OCI-M2 (cell line): ENCODE results near the gene ICA1L.
"Not testable (repeated sequence)": the region's sequence is repeated elsewhere in the genome, so short reads cannot be mapped to it uniquely, and the experiment has no call there.

ENCODE experiments used
- DNase-seq: peaks from one replicate; lab custom pipeline; 2025; ENCODE audit not compliant: unreplicated experiment; lab: John Stamatoyannopoulos, UW

ICA1L gene

DNA sequence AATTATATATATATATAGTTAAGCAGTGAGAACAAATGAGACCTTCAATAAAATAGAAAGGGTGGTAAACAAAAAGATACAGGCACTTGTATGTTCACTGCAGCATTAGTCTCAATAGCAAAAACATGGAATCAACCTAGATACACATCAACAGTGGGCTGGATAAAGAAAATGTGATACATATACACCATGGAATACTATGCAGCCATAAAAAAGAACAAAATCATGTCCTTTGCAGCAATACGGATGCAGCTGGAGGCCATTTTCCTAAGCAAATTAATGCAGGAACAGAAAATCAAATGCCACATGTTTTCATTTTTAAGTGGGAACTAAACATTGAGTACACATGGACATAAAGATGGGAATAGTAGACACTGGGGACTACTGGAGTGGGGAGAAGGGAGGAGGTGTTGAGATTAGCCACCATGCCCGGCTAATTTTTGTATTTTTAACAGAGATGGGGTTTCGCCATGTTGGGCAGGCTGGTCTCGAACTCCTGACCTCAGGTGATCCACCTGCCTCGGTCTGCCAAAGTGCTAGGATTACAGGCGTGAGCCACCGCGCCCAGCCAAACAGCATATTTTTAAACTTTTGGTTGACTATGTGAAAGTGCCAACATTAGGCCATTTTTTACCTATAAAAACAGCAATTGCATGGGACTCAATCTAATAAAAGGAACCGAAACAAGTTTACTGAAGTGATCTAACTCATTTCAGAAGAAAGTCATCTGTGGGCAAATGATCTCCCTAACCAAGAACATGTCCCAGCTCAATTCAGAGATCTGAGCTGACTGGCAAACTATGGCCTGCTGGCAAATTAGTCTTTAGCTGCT lies 23.7 kb downstream of the ICA1L start:
- no peak for DNase-seq

GRCh38 chr2:202844656-202845055 lies 26.9 kb downstream of the ICA1L start:
- no peak for DNase-seq

GRCh38 chr2:202842690-202843089 lies 28.9 kb downstream of the ICA1L start:
- no peak for DNase-seq

DNA sequence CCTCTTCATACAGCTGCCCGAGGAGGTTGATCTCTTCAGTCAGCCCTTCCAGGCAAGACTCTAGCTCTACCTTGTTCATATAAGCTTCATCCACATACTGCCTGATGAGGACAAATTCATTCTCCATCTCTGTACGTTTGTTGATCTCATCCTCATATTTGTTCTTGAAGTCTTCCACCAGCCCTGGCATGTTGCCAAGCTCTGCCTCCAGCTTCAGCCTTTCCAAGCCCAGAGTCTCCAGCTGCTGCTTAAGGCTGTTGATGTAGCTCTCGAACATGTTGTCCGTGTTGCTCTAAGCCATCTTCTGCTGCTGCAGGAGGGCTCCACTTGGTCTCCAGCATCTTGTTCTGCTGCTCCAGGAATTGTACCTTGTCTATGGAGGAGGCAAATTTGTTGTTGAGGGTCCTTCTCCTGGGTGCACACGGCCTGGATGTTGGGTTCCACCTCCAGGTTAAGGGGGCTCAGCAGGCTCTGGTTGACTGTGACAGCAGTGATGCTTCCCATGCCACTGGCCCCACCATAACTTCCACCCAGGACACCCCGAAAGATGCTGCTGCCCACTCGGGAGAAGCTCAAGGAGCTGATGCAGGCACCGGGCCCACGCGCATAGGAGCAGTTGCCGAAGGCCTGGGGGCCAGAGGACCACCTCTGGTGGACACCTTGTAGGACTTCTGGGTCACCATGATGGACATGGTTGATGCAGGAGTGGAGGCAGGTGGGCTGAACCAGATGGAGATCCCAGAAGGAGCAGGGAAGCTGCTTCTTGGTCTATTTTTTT lies 30.3 kb downstream of the ICA1L start:
- no peak for DNase-seq

GRCh38 chr2:202831242-202832220 lies 40.0 kb downstream of the ICA1L start:
- DNase-seq, result peak; percentile 17

DNA sequence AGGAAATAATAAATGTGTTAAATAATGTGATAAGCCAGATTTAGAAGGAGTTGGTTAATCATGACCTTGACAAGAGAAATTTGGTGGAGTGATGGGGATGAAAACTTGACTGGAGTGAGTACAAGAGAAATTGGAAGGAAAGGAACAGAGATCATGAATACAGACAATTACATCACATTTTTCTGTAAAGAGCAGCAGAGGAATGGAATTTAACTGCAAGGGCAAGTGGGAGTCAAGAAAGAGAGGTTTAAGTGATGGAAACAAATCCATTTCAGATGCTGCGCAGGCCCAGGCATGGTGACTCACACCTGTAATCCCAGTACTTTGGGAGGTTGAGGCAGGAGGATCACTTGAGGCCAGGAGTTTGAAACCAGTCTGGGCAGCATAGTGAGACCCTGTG lies 46.7 kb downstream of the ICA1L start:
- no peak for DNase-seq

- no peak for DNase-seq
These were observed 49.2 kb downstream of the ICA1L start for GRCh38 chr2:202822411-202822810.

DNA sequence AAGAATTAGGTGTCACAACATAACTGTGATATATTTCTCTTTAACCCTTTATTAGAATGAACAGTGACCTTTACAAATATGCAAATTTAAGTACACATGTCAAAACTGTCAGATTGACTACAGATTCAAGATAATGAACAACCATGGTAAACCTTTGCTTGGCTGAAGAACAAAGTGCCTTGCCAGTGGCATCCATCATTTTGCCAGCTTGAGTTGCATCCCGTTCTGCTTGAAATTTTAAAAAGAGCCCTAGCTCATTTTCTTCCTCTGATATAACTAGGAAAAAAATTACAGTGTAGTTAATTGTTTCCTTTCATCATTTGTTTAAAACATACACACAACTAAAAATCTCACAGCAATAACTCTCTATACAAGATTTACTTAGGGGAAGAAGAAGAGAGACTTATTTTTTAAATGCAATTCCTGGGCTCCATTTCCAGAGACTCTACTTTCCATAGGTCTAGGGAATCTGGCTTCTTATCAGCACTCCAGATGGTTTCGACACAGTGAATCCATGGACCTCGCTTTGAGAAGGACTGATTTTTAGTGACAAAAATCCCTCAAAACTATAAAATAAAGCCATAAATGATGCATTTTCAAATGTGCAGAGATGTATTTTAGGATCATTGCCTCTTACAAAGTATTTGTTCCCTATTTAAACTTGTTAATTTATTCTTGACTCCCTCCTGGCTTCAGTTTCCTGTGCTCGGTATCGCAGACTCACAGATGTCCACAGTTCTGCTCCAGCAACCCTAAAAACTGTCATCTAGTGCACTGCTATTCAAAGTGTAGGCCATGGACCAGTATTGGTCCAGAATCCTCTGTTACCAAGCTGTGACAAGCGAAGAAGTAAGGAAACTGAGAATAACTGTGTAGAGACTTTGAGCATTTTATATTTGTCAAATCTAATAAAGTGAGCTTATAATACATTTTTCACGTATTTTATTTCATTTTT lies 50.1 kb downstream of the ICA1L start:
- no peak for DNase-seq

- DNase-seq, result no peak
These were observed 53.2 kb downstream of the ICA1L start for GRCh38 chr2:202818321-202818720.

GRCh38 chr2:202817771-202818170 lies 53.8 kb downstream of the ICA1L start:
- no peak for DNase-seq

GRCh38 chr2:202815548-202816360 lies 55.8 kb downstream of the ICA1L start:
- DNase-seq, result no peak

GRCh38 chr2:202814226-202814625 lies 57.3 kb downstream of the ICA1L start:
- DNase-seq, result no peak

GRCh38 chr2:202813387-202813786 lies 58.2 kb downstream of the ICA1L start:
- no peak for DNase-seq

DNA sequence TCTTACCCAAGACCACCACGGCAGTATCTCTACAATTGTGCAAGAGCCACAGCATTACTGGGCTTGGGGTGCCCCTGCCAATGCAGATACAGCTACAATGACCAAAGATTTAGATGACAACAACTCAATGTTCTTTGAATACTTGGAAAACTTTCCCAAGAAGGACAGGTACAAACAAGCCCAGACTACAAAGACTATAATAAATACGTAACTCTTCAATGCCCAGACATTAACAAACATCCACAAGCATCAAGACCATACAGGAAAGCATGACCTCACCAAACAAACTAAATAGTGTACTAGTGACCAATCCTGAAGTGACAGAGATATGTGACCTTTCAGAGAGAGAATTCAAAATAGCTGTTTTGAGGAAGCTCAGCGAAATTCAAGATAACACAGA lies 62.8 kb downstream of the ICA1L start:
- no peak for DNase-seq

DNA sequence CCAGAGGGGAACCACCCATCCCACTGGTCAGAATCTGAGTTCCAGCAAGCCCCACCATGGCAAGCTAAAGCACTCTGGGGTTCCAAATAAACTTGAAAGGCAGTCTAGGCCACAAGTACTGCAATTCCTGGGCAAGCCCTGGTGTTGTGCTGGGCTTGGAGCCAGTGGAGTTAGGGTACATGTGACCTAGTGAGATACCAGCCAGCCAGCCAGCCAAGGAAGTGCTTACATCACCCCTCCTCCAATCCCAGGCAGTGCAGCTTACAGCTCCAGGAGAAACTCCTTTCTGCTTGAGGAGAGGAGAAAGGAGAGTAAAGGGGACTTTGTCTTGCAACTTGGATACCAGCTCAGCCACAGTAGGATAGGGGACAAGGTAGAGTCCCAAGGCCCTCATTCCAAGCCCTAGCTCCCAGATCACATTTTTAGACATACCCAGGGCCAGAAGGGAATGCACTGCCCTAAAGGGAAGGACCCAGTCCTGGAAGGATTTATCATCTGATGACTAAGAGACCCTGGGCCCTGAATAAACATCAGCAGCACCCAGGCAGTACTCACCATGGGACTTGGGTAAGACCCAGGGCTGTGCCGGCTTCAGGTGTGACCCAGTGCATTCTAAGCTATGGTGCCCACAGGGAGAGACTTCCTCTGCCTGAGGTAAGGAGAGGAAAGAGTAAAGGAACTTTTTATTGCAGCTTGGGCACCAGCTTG lies 64.0 kb downstream of the ICA1L start:
- not testable (repeated sequence) for DNase-seq

DNA sequence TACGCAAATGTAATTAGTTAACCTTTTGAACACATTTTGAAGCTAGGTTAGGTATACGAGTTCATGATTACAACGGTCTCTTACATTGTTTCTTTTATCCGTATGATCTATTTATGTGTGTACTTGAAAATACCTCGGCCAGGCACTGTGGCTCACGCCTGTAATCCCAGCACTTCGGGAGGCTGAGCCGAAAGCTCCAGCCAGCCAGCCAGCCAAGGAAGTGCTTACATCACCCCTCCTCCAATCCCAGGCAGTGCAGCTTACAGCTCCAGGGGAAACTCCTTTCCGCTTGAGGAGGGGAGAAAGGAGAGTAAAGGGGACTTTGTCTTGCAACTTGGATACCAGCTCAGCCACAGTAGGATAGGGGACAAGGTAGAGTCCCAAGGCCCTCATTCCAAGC lies 65.7 kb downstream of the ICA1L start:
- DNase-seq, result not testable (repeated sequence)

- DNase-seq, result no peak
These were observed 73.6 kb downstream of the ICA1L start for GRCh38 chr2:202797944-202798343.

- no peak for DNase-seq
These were observed 80.9 kb downstream of the ICA1L start for GRCh38 chr2:202790676-202791075.

DNA sequence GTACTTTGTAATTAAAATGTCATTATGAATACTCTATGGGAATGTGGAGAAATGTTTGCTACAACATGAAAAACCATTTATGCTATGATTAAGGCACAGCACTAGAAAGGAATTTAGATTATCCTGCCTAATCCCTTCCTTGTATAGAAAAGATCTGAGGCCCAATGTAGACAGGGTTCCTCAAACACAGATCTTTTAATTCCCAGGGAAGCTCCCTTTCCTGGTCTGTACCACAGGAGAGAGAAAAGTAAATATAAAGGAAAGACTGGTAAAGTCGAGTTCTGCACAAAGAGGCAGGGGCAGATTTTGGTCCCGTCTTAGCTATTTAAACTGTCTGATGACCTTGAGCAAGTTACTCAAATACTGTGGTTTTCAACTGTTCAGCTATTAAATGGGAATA lies 84.7 kb downstream of the ICA1L start:
- no peak for DNase-seq
